Nephron progenitor cell (in vitro differentiated cells): Measurements from ENCODE around the gene KCNJ12.
"Not testable (repeated sequence)": the region's sequence is repeated elsewhere in the genome, so short reads cannot be mapped to it uniquely, and the experiment has no call there.

Experiments used
- DNase-seq: peaks from one replicate; pipeline ENCODE4 v3.0.0; 2021
- H3K27ac Mint-ChIP-seq: 2 replicates; pipeline ENCODE4 v1.8.0; 2021; ENCODE audit warnings: mild to moderate bottlenecking, moderate library complexity, mixed read lengths
- H3K27me3 Mint-ChIP-seq: 2 replicates; pipeline ENCODE4 v1.8.0; 2021; ENCODE audit warnings: mild to moderate bottlenecking, low read depth, mixed read lengths; ENCODE audit not compliant: poor library complexity
- H3K36me3 Mint-ChIP-seq: 2 replicates; pipeline ENCODE4 v1.8.0; 2021; ENCODE audit warnings: low read depth, mixed read lengths
- H3K4me1 Mint-ChIP-seq: 2 replicates; pipeline ENCODE4 v1.8.0; 2021; ENCODE audit warnings: mixed read lengths
- H3K4me3 Mint-ChIP-seq: 2 replicates; pipeline ENCODE4 v1.8.0; 2021; ENCODE audit warnings: mild to moderate bottlenecking, moderate library complexity, mixed read lengths
- H3K9me3 Mint-ChIP-seq: 2 replicates; pipeline ENCODE4 v1.8.0; 2021; ENCODE audit warnings: mild to moderate bottlenecking, moderate library complexity, mixed read lengths
- CTCF ChIP-seq: fragments of 200-600 bp; sonication (generic); IDR thresholded peaks from 2 replicates; pipeline ENCODE4 v1.5.0; 2021; ENCODE audit warnings: antibody characterized with exemption

KCNJ12 gene

GRCh38 chr17:21425736-21426135 is 49.6 kb downstream of the KCNJ12 start:
- no peak for TF ChIP-seq CTCF
- H3K9me3 Mint-ChIP-seq = no peaks in the 10 kb centered on the region
- H3K27ac Mint-ChIP-seq = no peak overlapping the region

GRCh38 chr17:21426246-21426645 is 50.1 kb downstream of the KCNJ12 start:
- not testable (repeated sequence) for H3K4me3 Mint-ChIP-seq, DNase-seq, H3K9me3 Mint-ChIP-seq, H3K36me3 Mint-ChIP-seq, H3K27ac Mint-ChIP-seq
- H3K4me1 Mint-ChIP-seq = peaks cover 12% of the 10 kb centered on the region
- H3K27me3 Mint-ChIP-seq = peaks cover 12% of the 10 kb centered on the region

More at GRCh38 chr17:21425736-21426135, 49.6 kb downstream of the KCNJ12 start:
- Mint-ChIP-seq H3K4me3 (no peak overlapping the region), H3K27me3 (peaks cover 12% of the 10 kb centered on the region), H3K4me1 (peaks cover 12% of the 10 kb centered on the region), H3K36me3 (no peaks in the 10 kb centered on the region)
- no peak for DNase-seq

DNA sequence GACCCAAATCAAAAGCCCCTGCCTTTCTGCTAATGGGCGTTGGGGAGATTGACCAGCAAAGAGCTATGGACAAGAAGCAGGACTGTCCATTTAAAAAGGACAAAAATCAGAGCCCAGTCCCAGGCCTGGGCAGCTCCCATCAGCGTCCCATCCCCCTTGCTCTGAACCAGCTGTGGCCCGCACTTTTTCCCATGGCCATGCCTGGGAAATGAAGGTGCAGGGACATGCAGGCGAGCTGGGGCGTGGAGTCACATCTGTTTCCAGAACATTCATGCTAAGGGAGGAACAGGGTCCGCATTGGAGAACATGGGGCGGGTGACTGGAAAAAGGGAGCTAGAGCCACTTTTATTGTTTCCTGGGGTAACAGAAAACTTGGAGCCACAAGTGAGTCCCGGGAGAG is 50.7 kb downstream of the KCNJ12 start:
- not testable (repeated sequence) for H3K4me3 Mint-ChIP-seq, H3K9me3 Mint-ChIP-seq, DNase-seq, H3K27ac Mint-ChIP-seq, H3K4me1 Mint-ChIP-seq, H3K36me3 Mint-ChIP-seq
- peaks cover 12% of the 10 kb centered on the region for H3K27me3 Mint-ChIP-seq

DNA sequence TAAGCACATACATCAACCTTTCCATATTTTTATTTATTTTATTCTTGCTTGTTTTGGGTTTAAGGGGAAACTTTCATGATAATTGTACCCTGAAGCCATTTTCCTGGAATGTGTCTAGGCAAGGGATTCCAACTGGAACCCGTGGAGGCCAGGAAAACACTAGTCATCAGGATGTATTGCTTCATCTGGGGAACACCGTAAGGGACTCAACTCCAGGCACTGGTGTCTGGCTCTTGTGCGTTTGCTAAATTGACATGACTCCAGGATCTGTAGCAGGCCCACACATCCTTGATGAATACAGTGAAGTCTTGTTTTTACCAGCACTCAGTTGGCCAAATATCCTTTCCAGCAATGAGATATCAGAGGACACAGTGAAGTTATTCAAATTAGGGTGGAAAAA is 51.6 kb downstream of the KCNJ12 start:
- not testable (repeated sequence) for H3K9me3 Mint-ChIP-seq, H3K27ac Mint-ChIP-seq, DNase-seq, H3K4me3 Mint-ChIP-seq, H3K4me1 Mint-ChIP-seq, H3K36me3 Mint-ChIP-seq
- H3K27me3 Mint-ChIP-seq = peaks cover 12% of the 10 kb centered on the region

- not testable (repeated sequence) for H3K27ac Mint-ChIP-seq, DNase-seq, H3K4me1 Mint-ChIP-seq, H3K36me3 Mint-ChIP-seq, H3K9me3 Mint-ChIP-seq, H3K4me3 Mint-ChIP-seq
- H3K27me3 Mint-ChIP-seq = peaks cover 14% of the 10 kb centered on the region
Observed at GRCh38 chr17:21428752-21429424, 52.7 kb downstream of the KCNJ12 start.

DNA sequence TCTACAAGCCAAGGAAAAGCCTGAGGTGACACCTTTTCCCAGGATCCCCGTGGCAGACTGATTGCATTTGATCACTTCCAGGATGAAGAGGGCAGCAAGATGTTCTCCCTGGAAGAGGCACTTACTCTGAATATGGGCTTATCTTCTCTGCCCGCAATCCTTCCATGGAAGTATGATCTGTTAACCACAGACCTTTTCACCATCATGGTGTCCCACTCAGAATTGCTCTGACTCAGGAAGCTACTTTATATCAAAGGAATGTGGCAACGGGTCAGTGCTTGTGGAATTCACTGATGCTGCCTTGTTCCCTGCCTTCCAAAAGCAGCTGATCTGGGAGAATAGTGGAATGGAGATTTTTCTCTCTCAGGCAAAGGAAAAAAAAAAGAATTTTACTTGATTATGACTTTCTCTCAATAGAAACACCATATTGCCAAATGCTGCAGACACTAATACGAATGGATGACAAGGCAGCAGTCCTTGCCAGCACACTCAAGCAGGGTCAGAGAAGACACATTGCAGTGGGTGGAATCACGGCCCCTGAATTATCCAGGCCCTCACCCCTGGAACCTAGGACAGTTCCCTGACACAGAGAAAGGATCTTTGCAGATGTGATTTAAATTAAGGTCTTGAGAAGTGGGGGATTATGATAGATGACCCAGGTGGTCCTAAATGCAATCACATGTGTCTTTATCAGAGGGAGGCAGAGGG is 53.9 kb downstream of the KCNJ12 start:
- peaks cover 16% of the 10 kb centered on the region for H3K27me3 Mint-ChIP-seq
- not testable (repeated sequence) for DNase-seq, H3K27ac Mint-ChIP-seq

GRCh38 chr17:21433971-21434370 is 57.8 kb downstream of the KCNJ12 start:
- H3K27ac Mint-ChIP-seq, H3K4me1 Mint-ChIP-seq, H3K4me3 Mint-ChIP-seq, H3K36me3 Mint-ChIP-seq, DNase-seq, H3K9me3 Mint-ChIP-seq: not testable (repeated sequence)
- peaks cover 22% of the 10 kb centered on the region for H3K27me3 Mint-ChIP-seq

More for the DNA sequence above, 53.9 kb downstream of the KCNJ12 start:
- not testable (repeated sequence) for H3K36me3 Mint-ChIP-seq, H3K9me3 Mint-ChIP-seq, H3K4me1 Mint-ChIP-seq, H3K4me3 Mint-ChIP-seq

- H3K9me3 Mint-ChIP-seq, H3K4me1 Mint-ChIP-seq, H3K27ac Mint-ChIP-seq, H3K4me3 Mint-ChIP-seq, H3K36me3 Mint-ChIP-seq, DNase-seq: not testable (repeated sequence)
- H3K27me3 Mint-ChIP-seq = peaks cover 19% of the 10 kb centered on the region
Observed at GRCh38 chr17:21434976-21435375, 58.8 kb downstream of the KCNJ12 start.

- H3K4me1 Mint-ChIP-seq, H3K4me3 Mint-ChIP-seq, H3K9me3 Mint-ChIP-seq, DNase-seq, H3K36me3 Mint-ChIP-seq, H3K27ac Mint-ChIP-seq: not testable (repeated sequence)
- peaks cover 21% of the 10 kb centered on the region for H3K27me3 Mint-ChIP-seq
Observed at GRCh38 chr17:21436481-21436880, 60.3 kb downstream of the KCNJ12 start.

DNA sequence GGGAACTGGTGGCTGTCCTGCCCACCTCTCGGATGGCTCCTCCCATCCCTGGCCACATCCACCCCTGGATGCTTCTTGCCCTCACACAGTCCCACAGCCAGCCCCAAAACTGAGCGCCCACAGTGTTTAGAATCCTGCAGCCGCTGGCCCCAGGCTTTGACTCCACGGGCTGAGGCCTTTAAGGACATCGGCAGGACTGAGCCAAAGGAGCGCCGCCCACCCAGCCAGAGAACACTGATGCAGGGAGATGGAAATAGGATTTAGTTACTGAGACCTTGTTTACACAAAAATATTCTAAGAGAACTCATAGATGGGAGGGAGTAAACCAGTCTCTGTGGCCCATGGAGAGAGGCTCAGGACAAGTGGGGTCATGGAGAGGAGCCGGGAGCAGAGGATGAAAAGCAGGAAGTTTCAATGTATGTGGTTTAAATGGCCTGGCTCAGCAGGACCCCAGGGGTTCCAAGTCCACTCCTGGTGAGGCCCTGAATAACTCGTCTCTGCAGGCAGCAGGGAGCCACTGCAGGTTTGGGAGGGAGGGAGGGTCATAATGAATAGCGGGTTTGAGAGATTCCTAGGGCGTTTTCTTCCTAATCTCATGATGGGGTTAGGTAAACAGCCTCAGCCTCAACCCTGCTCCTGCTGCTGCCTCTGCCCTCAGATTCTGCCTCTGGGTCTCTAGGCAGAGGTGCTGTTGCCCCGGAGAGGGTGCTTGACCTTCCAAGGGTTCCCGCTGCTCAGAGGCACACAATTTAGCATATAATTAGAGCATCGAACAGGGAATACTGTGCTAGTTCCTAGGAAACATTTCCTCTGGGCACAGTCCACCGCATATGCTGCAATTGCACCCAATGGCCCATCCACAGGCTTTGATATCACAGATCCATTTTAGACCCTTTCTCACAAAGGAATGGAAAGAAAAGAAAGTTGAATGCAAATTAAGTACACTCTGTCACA is 61.0 kb downstream of the KCNJ12 start:
- not testable (repeated sequence) for H3K4me1 Mint-ChIP-seq

GRCh38 chr17:21438316-21439014 is 62.3 kb downstream of the KCNJ12 start:
- not testable (repeated sequence) for H3K36me3 Mint-ChIP-seq, DNase-seq, H3K4me1 Mint-ChIP-seq, H3K27ac Mint-ChIP-seq, H3K9me3 Mint-ChIP-seq, H3K4me3 Mint-ChIP-seq
- H3K27me3 Mint-ChIP-seq = peaks cover 29% of the 10 kb centered on the region

More for the DNA sequence above, 61.0 kb downstream of the KCNJ12 start:
- not testable (repeated sequence) for H3K4me3 Mint-ChIP-seq, DNase-seq, H3K9me3 Mint-ChIP-seq, H3K27ac Mint-ChIP-seq, H3K36me3 Mint-ChIP-seq
- H3K27me3 Mint-ChIP-seq = peaks cover 24% of the 10 kb centered on the region

GRCh38 chr17:21439015-21439336 is 62.8 kb downstream of the KCNJ12 start:
- not testable (repeated sequence) for H3K9me3 Mint-ChIP-seq, H3K4me3 Mint-ChIP-seq, H3K4me1 Mint-ChIP-seq

More at GRCh38 chr17:21439015-21439336, 62.8 kb downstream of the KCNJ12 start:
- not testable (repeated sequence) for DNase-seq, H3K36me3 Mint-ChIP-seq, H3K27ac Mint-ChIP-seq
- H3K27me3 Mint-ChIP-seq = peaks cover 32% of the 10 kb centered on the region
